ENCODE results near the gene CMTM8.

GRCh38 chr3:32195995-32196540 lies 42.4 kb upstream of the CMTM8 start:
- TF ChIP-seq, protein P1, sequence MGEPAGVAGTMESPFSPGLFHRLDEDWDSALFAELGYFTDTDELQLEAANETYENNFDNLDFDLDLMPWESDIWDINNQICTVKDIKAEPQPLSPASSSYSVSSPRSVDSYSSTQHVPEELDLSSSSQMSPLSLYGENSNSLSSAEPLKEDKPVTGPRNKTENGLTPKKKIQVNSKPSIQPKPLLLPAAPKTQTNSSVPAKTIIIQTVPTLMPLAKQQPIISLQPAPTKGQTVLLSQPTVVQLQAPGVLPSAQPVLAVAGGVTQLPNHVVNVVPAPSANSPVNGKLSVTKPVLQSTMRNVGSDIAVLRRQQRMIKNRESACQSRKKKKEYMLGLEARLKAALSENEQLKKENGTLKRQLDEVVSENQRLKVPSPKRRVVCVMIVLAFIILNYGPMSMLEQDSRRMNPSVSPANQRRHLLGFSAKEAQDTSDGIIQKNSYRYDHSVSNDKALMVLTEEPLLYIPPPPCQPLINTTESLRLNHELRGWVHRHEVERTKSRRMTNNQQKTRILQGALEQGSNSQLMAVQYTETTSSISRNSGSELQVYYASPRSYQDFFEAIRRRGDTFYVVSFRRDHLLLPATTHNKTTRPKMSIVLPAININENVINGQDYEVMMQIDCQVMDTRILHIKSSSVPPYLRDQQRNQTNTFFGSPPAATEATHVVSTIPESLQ (CRISPR knock-in tag; IDR thresholded peaks at IDR 0.05), result no peak
- TF ChIP-seq, protein P2, sequence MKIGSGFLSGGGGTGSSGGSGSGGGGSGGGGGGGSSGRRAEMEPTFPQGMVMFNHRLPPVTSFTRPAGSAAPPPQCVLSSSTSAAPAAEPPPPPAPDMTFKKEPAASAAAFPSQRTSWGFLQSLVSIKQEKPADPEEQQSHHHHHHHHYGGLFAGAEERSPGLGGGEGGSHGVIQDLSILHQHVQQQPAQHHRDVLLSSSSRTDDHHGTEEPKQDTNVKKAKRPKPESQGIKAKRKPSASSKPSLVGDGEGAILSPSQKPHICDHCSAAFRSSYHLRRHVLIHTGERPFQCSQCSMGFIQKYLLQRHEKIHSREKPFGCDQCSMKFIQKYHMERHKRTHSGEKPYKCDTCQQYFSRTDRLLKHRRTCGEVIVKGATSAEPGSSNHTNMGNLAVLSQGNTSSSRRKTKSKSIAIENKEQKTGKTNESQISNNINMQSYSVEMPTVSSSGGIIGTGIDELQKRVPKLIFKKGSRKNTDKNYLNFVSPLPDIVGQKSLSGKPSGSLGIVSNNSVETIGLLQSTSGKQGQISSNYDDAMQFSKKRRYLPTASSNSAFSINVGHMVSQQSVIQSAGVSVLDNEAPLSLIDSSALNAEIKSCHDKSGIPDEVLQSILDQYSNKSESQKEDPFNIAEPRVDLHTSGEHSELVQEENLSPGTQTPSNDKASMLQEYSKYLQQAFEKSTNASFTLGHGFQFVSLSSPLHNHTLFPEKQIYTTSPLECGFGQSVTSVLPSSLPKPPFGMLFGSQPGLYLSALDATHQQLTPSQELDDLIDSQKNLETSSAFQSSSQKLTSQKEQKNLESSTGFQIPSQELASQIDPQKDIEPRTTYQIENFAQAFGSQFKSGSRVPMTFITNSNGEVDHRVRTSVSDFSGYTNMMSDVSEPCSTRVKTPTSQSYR (CRISPR knock-in tag; IDR thresholded peaks at IDR 0.05), result no peak
- TF ChIP-seq ZNF263 (CRISPR knock-in tag; IDR thresholded peaks at IDR 0.05; ENCODE audit: low read depth) (no peak), MAX (CRISPR knock-in tag; IDR thresholded peaks at IDR 0.05) (no peak), ZNF423 (CRISPR knock-in tag; IDR thresholded peaks at IDR 0.05) (no peak), CTCF (IDR thresholded peaks at IDR 0.05) (no peak), ZNF232 (CRISPR knock-in tag; IDR thresholded peaks at IDR 0.05) (no peak), ZNF138 (CRISPR knock-in tag; conservative IDR thresholded peaks at IDR 0.05) (no peak)
- TF ChIP-seq, protein P3, sequence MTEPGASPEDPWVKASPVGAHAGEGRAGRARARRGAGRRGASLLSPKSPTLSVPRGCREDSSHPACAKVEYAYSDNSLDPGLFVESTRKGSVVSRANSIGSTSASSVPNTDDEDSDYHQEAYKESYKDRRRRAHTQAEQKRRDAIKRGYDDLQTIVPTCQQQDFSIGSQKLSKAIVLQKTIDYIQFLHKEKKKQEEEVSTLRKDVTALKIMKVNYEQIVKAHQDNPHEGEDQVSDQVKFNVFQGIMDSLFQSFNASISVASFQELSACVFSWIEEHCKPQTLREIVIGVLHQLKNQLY (CRISPR knock-in tag; IDR thresholded peaks at IDR 0.05), result no peak
- TF ChIP-seq, protein P4, sequence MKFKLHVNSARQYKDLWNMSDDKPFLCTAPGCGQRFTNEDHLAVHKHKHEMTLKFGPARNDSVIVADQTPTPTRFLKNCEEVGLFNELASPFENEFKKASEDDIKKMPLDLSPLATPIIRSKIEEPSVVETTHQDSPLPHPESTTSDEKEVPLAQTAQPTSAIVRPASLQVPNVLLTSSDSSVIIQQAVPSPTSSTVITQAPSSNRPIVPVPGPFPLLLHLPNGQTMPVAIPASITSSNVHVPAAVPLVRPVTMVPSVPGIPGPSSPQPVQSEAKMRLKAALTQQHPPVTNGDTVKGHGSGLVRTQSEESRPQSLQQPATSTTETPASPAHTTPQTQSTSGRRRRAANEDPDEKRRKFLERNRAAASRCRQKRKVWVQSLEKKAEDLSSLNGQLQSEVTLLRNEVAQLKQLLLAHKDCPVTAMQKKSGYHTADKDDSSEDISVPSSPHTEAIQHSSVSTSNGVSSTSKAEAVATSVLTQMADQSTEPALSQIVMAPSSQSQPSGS (CRISPR knock-in tag; IDR thresholded peaks at IDR 0.05; ENCODE audit: borderline replicate concordance, low read depth), result no peak
